NCI-H2081 (cell line): ENCODE data around the gene APP.
"Not testable (repeated sequence)": the region's sequence is repeated elsewhere in the genome, so short reads cannot be mapped to it uniquely, and the experiment has no call there.

Source experiments
- DNase-seq, 2 experiments: peaks; one replicate each; lab custom pipeline; 2025; lab: John Stamatoyannopoulos, UW

APP gene

DNA sequence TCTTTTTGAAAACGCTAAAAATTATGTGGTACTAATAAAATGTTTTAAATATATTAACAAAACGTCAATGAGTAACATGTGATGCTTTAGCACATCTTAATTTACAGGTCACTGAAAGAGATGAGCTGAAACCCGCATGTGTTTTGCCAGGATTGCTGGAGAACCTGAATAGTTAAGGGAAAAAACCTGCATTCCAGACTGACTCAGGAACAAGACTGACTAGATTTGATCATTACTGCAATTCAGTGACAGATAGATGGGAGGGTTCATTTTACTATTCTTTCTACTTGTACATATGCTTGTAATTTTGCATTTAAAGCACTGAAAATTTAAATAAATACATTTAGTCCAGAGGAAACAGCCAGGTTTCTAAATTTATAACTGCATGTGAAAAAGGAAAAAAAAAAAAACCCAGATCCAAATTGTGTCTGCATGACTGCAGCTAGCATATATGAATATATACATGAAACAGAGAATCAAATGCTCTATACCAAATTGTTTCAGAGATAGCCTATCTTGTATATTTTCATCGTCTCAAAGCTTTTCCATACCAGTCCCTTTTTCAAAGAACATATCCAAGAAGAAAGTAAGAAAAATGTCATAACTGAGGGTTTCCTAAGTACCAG lies 71.7 kb downstream of the APP start:
- DNase-seq = no peak

DNA sequence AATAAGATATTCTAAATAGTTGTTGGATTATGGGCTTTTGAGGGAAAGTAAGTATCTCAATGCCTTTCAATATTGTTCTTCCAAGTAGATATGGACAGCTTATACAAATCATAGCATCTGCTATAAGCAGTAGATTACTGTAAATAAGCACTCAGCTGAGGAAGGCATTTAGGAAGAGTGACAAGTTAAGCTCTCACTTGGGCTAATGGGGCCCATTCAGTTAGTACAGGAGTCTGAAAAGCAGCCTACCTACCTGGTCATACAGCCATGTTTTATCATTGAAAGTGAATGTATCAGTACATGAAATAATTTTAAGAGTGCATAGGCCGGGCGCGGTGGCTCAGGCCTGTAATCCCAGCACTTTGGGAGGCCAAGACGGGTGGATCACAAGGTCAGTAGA lies 73.1 kb downstream of the APP start:
- DNase-seq = no peak

DNA sequence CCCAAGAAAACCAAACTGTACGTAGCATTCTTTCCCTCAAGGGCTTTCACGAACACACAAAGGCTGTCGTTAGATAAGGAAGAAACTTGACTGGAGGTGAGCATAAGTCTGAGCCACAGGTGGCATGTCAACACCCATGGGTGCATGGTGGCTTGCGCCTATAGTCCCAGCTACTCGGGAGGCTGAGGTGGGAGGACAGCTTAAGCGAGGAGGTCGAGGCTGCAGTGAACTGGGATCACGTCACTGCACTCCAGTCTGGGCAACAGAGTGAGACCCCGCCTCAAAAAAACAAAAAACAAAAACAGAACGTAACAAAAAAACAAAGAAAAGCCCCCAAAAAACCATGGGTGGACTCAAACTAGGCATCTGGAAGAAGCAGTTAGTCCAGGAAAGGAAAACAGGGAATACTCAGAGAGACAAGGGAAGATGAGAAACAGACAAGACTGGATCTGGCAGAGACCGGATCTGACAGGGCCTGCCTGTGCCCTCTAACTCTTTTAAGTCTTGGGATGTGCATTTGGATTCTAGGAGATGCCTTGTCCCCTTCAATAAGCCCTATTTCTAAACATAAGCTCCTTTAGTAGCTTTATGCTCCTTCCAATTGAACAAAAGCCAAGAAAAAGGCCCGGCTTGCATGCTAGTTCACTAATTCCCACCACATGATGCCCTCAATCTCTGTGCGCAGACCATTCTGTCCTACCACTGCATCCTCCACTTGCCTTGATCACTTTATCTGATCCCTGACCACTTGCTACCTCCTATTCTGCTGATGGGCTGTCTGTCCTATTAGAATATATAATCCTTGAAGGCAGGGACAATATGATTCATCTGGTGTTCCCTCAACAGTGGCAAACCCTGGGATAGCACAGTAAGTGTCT lies 73.8 kb downstream of the APP start:
- no peak for DNase-seq

DNA sequence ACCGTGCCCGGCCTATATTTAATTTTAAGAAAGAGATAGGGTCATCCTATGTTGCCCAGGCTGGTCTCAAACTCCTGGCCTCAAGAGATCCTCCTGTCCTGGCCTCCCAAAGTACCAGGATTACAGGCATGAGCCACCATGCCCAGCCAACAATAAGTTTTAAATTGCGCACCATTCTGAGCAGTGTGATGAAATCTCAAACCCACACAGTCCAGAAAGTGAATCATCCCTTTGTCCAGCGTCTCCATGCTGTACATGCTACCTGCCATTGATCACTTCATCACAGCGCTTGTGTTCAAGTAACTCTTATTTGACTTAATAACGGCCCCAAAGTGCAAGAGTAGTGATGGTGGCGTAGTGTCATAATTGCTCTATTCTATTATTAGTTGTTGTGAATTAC lies 75.4 kb downstream of the APP start:
- DNase-seq = no peak

DNA sequence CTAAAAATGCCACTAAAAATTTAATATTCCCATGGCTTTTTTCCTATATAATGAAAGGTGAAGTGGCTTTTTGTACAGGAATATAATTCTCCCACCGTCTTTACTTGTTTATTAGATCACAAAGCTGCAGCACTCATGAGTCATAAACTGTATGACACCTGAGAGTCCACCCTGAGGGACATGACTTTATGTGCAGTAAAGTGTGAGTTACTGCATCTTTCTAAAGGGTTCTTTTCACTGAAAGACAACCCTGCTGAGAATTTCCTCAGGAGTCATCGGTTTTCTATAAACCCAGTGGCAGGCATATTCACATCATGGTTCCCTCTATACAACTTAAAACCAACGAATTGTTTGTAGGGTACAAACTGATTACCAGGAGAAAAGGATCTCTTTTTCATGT lies 77.4 kb downstream of the APP start:
- DNase-seq = no peak

DNA sequence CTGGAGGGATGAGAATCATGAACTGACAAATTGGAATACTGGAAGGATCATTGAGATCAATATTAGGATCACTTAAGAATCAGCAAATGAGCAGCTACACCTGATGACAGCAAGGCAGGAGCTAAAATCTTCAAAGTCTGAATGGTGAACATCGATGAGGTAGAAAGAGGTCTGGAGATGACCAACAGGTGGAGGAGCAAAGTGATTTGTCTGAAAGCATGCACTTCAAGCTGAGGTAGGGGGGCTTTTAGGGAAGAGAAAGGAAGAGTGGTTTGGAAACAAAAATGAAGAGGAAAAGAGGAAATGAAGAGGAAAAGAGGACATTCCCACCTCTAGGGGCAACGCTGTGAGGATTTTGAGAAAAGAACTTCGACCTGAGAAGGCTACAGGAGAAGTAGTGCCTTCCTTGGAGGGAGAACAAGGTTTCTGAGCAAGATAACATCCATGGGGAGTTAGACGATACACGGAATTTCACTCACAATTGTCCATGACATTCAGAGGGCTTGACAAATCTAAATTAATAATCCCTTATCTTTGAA lies 79.0 kb downstream of the APP start:
- DNase-seq = no peak

DNA sequence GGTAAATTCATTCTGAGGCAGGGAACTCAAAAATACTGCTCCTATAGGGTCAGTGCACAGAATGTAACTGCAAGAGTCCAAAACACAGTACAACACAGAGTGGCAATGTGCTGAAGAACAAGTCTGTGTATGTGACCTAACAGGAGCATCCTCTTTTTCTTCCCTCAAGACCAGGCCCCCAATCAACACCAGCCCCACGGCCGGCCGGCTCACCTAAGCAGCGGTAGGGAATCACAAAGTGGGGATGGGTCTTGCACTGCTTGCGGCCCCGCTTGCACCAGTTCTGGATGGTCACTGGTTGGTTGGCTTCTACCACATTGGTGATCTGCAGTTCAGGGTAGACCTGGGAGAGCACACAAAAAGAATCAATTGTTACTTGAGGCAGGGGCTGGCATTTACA lies 80.8 kb downstream of the APP start:
- no peak for DNase-seq

DNA sequence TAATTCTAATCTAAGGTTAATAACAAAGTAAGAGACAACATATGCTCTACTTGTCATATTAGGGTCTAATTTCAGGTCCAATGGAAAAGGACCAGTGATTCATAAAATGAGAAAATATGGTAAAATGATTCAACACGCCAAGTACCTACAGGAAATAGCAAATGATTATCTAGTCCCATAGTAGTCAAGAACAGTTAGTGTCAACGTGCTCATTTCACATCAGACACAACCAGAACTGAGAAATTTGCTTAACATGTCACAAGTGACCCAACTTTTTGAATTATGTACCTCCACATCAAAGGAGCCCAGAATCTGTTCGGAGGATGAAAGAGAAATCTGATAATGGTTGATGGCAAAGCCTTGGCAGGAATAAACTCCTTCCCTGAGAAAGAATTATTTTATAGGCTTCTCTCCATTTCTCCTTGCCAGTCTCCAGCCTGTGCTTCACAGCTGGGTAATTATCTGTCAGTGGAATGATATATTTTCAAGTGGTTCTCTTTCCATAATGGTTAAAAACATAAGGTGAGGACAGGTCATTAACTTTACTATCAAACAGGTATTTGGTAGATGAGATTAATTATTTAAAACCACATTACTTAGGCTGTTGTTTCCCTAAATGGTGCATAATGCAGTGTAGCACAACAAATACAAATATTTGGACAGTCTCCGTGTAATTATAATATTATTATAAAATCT lies 83.2 kb downstream of the APP start:
- no peak for DNase-seq

DNA sequence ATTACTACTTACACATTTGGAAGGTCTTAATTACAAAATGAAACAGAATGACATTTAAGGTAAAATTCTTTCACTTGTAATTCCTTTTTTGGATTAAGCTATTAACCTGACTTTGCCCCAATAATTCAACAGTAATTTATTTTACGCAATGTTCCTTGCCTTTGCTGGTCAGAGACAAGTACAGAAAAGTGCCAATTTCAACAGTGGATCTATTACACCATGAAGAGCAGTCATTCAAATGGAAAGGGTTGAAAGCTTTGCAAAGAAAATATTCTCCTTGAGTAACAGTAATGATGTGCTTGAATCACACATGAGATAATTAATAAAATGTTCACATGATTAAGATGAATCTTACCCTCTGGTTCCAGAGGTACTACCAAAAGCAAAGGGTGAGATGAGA lies 84.7 kb downstream of the APP start:
- DNase-seq = no peak

DNA sequence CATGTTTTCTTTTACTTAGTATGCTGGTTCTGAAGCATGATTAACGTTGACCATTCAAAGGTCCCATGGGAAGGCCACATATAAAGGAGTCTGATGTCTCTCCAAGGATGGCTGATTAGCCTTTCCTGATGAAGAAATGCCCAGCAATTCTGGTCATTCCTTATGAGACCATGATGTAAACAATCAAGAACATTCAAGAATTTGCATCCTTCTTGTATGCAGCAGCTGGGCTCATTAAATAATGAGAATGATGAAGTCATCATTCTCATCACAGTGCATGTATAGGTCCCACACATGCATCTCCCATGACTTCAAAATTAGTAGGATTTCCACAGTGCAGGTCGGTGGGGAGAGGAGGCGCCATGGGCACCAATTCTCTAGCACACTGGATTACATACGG lies 85.4 kb downstream of the APP start:
- DNase-seq = no peak

DNA sequence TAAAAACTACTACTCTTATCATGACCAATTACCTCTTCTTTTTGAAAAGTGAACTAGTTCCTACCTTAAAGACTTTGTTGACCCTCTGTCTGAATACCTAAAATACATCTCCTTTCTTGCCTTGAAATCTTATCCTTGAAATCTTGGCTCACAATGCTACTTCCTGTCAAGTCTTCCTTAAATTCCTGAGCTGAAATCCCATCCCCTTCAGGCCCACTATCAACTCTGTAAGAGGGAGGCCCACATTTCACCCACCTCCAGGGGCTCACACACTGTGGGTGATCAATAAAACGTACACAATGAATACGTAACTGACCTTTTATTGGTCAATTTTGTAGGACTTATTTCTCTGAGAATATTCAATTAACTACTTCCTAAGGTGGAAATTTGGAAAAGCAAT lies 88.0 kb downstream of the APP start:
- no peak for DNase-seq

DNA sequence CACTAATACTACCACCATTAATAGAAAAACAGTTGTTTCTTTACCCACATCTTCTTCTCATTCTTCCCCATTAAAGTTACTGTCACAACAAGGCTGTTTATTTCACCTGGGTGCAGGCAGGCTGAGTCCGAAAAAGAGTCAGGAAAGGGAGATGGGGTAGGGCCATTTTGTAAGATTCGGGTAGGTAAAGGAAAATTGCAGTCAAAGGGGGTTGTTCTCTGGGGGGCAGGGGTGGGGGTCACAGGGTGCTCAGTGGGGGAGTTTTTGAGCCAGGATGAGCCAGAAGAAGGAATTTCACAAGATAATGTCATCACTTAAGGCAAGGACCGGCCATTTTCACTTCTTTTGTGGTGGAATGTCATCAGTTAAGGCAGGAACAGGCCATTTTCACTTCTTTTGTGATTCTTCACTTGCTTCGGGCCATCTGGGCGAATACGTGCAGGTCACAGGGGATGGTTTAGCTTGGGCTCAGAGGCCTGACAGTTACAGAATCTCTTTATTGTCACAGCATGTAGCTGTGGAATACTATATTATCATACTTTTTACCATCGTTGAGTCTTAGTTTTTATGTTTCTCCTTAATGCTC lies 89.3 kb downstream of the APP start:
- DNase-seq = not testable (repeated sequence)

DNA sequence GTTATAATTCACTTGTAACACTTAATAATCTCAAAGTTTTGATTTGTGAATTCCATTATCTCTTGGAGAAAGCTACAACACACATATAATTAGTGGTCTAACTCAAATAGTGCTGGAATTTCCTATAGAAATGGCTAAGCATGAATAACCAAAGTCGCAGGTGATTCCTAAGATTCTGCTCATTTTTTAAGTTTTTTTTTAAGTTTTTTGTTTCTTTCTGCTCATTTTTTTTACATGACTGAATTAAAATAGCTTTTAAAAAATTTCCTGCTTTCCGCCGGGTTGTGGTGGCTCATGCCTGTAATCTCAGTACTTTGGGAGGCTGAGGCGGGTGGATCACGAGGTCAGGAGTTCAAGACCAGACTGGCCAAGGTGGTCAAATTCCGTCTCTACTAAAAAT lies 90.4 kb downstream of the APP start:
- no peak for DNase-seq

DNA sequence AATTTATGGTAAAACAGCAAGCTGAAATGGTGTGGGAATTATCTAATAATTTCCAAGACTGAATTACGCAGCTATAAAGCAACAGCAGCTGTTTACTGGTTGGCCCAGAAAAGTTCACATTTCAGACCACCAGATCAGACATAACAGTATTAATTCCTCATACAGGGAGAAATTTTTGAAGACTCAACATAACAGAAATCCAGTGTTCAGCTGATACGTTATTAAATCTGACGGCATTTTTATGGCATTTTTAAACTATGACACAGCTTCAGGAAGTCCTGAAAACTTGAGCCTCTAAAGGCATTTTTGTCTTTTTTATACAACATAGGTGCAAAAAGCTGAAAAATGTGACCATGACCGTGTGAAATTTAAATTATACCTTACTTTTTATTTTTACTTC lies 91.2 kb downstream of the APP start:
- DNase-seq = no peak

DNA sequence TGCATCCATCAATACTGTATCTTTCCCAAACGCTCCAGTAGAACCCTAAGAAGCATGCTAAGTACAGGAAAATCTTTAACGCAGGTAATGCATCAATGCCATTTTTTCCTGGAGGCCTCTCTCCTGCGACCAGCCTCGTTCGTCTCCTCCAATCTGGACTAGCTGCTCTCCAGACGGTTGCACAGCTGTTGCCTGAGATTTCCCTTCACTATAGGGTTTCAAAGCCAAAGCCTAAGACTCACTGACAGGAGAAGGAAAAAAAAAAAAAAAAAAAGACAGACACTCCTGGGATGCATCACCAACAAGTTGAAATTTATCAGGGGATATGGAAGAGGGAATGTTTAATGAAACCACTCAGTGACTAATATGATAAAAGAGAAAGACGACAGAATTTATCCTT lies 93.0 kb downstream of the APP start:
- no peak for DNase-seq

DNA sequence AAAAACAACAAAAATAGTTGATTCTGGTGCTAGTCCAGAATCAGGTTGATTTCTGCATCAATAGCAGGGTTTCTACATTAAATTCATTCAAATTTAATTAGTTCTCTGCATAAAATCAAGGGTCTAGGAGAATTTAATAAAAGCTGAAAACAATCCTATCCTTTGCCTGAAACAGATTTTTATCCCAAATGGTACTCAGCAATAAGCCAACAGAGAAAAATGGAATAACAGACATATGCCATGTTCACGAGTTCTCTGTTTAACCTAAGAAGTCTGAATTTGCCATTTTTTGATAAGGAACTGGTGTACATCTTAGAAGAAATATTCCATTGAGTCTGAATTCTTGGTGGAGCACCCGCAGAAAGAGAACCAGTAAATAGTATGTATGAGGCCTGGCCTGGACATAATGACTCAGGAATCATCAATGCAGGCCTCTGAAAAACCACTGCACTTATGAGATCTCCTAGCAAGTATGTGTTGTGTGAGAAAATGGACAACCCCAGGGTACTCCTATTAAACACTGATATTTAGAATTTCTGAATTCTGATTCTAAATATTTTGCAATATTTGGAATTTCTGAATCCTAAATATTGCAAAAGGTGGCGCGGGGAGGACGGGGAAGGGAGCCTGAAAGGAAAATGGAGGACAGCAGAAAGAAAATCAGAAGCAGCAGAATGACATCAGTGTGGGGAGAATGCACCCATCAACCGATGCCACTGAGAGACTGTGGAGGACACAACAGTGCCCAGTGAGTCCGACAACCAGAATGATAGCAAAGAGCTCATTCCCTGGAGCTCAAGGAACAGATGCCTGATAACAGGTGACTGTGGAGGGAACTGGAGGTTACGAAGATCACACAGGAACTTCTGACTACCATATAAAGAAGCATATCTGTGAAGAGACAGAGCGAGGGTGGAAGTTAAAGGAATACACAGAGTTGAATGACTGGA lies 97.6 kb downstream of the APP start:
- no peak for DNase-seq

DNA sequence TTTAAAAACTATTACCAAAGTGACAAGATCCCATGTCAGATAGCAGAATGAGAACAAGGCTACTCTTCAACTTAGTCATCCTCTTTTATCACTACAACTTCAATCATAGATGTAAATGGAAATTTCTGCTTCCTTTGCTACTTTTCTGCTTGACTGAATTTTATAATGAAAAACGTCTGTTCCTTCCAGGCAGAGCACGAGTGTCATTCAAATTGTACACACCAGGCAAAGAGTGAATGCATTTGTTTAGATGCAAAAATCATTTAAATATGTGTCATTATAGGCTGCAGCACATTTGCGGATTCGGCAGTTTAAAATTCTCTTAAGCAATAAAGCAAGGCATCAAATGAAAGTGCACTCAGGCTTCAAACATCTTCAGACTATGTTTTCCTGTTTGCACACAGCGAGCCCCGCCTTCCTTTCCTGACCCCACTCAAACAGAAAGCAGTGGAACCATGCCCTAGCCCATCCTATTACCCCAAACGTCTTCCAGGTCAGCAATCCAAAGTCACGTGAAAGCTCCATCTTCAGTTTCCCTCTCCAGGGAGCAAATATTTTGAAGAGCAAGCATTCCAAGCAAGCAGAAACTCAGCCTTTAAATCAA lies 99.6 kb downstream of the APP start:
- no peak for DNase-seq

DNA sequence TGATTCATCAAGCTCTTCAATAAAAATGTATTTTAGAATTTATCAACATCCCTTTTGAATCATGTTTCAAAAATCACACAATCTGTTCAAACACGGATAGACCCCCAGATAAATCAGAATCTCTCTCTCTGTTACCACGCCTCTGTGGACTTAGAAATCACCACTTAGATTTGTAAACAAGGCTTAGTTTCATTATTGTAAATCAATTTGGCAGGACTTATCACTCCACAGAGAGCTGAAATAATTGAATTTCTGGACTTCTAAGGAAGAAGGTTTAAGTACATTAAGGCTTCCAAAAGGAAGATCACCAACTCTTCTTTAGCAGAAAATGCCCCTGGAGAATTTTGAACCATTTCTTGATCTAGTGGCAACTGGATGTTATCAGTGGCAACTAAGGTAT lies 100.4 kb downstream of the APP start:
- DNase-seq = no peak

DNA sequence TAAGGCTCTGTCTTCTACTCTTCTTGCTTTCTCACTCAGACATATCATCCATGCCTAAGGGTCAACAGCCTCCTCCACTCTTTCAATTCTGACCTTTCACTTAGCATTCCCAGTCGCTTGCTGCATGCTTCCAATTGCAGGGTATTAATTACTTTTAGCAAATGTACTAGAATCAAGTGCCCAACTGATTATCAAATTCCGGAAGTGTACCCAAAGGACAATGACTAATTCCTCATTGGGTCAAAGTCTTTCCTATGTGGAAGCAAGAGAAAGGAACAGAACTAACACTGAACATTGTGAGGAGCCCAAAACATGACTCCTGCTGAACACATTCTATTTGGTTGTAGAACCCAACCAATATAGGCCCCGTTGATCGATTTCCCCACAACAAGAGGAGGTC lies 101.8 kb downstream of the APP start:
- DNase-seq = no peak

DNA sequence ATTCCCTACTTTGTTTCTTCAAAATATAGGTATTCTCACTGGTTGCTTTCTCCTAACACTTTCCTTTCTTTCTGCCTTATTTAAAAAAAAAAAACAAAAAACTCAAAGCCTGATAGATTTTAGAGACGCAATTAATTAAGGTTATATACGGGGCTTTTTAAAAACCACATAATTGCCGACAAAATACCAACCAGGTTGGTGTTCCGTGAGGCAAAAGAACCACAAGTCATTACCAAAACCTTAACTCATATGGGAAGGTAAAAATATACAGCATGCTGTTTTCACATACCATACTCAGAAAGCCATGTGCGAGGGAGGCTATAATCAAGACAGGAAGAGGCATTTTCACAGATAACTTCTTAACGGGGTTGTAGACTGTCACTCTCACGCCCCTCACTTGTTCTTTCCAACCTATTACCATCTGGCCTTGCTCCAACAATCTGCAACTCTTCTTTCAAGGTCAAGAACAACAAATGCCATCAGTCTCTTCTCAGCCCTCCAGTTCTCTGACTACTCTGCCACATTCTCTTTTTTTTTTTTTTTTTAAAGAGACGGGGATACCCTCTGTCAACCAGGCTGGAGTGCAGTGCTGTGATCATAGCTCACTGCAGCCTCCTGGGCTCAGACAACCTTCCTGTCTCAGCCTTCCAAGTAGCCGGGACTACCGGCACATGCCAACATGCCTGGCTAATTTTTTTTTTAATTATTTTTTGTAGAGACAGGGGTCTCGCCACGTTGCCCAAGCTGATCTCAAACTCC lies 102.6 kb downstream of the APP start:
- no peak for DNase-seq
